Natural killer cell treated with Interleukin-12 subunit alpha and Interleukin-12 subunit beta and Interleukin-15 and Interleukin-18, amount 100 ng/mL, for 72 hours (primary cell): ENCODE data around the gene SYAP1. TPM values are rescaled to one million over a fixed set of nuclear protein-coding genes. Genes with fewer than 3 reads are reported as not detected.
"Not testable (repeated sequence)": the region's sequence is repeated elsewhere in the genome, so short reads cannot be mapped to it uniquely, and the experiment has no call there.

ENCODE experiments used
- ATAC-seq, 2 donors: fragments of 150-1000 bp; cut with Tn5 transposase in 1 of 2; sonication (Bioruptor Pico), chemical (Tn5 transposase) in 1 of 2; 2 replicates each; pipeline ENCODE4 v1.10.0; 2021
- DNase-seq: peaks from one replicate; pipeline ENCODE4 v3.0.0; 2022; ENCODE audit warnings: low spot score
- H3K27ac Mint-ChIP-seq, 2 donors: 1 replicate in 1 of 2; 2 replicates in 1 of 2; pipeline ENCODE4 v1.8.0; 2022; ENCODE audit warnings: mixed read lengths in 2 of 2, mild to moderate bottlenecking in 1 of 2, moderate library complexity in 1 of 2
- H3K27me3 Mint-ChIP-seq, 2 donors: 1 replicate in 1 of 2; 2 replicates in 1 of 2; pipeline ENCODE4 v1.8.0; 2022; ENCODE audit warnings: mixed read lengths in 2 of 2
- H3K36me3 Mint-ChIP-seq: one replicate; pipeline ENCODE4 v1.8.0; 2022; ENCODE audit warnings: mixed read lengths
- H3K4me1 Mint-ChIP-seq, 2 donors: 1 replicate in 1 of 2; 2 replicates in 1 of 2; pipeline ENCODE4 v1.8.0; 2022; ENCODE audit warnings: low read depth in 2 of 2, mixed read lengths in 2 of 2, mild to moderate bottlenecking in 1 of 2
- H3K4me3 Mint-ChIP-seq: one replicate; pipeline ENCODE4 v1.8.0; 2022; ENCODE audit warnings: mixed read lengths
- H3K9me3 Mint-ChIP-seq: 2 replicates; pipeline ENCODE4 v1.8.0; 2022; ENCODE audit warnings: mixed read lengths
- total RNA-seq, 2 donors: library from RNA; stranded (reverse); gene quantifications; one replicate each; pipeline ENCODE4 v1.2.3, GENCODE V29; 2022

Gene SYAP1
- total RNA-seq, 2 donors from 2014 or later, result 12.7 to 22.8 TPM

DNA sequence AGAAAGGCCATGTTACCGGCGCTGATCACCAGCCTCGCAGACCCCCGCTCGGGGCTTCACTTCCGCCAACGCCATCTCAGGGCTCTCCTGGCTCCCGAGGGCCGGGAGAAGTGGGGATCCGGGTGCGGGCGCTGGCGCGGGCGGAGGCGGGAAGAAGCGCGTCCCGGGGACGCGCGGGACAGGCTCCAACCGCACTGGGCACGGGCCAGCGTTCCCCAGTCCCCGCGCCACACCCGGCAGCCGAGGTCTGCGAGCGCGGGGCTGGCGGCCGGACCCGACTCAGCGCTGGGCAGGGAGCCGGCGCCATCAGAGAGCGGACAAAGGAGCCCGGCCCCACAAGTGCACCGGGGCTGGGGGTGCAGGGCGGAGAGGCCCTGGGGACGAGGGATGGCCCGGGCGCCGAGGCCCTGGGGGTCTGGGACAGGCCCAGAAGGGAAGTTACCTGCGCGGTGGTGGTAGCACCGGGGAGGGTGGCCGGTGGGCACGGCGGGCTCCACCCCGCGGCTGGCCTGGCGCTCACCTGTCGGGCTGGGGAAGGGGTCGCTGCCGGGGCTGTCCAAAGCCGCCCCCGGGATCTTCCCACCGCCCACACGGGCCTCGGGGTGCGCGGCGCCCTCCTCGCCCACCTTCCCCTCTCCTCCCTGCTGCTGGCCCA is 7.4 kb upstream of the SYAP1 start:
- ATAC-seq (peak; percentile 57 to 67), DNase-seq (no peak)
- Mint-ChIP-seq H3K27me3 (peaks cover 0 to 21% of the 10 kb centered on the region in 2 donors), H3K4me3 (peak overlapping the region; percentile 83), H3K27ac (peak overlapping the region in 1 of 2 donors; percentile 61), H3K9me3 (no peaks in the 10 kb centered on the region), H3K36me3 (no peaks in the 10 kb centered on the region), H3K4me1 (peaks cover 8 to 10% of the 10 kb centered on the region in 2 donors)

DNA sequence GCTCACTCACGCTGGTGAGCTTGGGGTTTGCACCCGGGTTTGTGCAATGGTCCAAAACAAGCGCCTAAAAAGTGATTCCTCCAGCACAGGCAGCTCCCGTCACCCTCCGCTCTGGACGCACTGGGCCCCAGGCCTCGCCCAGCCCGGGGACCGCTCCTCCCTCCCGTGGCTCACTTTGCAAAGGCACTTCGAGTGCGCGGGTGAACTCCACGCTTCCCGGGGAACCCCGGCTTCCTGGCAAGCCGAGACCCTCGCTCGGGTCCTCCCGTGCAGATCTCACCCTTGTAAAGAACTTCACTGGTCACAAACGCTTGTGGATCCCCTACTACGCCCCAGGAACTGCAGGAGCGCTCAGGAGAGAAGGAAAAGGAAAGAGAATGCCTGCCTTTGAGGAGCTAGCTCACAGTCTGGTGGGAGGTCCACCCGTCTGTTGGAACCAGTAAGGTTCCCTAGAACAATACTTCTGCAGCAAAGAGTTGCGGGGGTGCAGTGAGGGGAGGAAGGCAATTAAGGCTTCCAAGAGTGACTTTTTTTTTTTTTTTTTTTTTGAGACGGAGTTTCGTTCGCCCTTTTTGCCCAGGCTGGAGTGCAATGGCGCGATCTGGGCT is 6.8 kb upstream of the SYAP1 start, which contains the start of gene CTPS2:
CTPS2 (minus strand) TSS at position 122 of the 608 bp plus-strand sequence. CDS start 9,767 bp downstream, outside the sequence.
- Mint-ChIP-seq H3K9me3 (no peaks in the 10 kb centered on the region), H3K27me3 (peaks cover 0 to 21% of the 10 kb centered on the region in 2 donors), H3K27ac (peak within 1 kb of the TSS in 1 of 2 donors; percentile 61), H3K4me1 (peaks cover 8 to 10% of the 10 kb centered on the region in 2 donors), H3K4me3 (peak within 1 kb of the TSS; percentile 83), H3K36me3 (no peaks in the 10 kb centered on the region)
- DNase-seq (peak; percentile 64), ATAC-seq (peak; percentile 86 to 89)

DNA sequence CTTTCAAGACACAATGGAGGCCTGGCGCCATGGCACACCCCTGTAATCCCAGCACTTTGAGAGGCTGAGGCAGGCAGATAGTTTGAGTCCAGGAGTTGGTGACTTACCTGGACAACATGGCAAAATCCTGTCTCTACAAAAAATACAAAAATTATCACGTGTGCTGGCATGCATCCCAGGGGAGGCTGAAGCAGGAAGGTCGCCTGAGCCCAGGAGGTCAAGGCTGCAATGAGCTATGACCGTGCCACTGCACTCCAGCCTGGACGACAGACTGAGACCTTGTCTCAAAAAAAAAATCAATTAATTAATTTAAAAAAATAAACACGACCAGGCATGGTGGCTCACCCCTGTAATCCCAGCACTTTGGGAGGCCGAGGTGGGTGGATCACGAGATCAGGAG is 4.9 kb upstream of the SYAP1 start:
- ATAC-seq (no peak), DNase-seq (no peak)
- H3K4me1 Mint-ChIP-seq, result peaks cover 8 to 20% of the 10 kb centered on the region in 2 donors
- H3K27me3 Mint-ChIP-seq, result peaks cover 0 to 18% of the 10 kb centered on the region in 2 donors
- no peak overlapping the region for H3K4me3 Mint-ChIP-seq
- H3K27ac Mint-ChIP-seq, result no peak overlapping the region
- H3K36me3 Mint-ChIP-seq, result no peaks in the 10 kb centered on the region
- no peaks in the 10 kb centered on the region for H3K9me3 Mint-ChIP-seq

DNA sequence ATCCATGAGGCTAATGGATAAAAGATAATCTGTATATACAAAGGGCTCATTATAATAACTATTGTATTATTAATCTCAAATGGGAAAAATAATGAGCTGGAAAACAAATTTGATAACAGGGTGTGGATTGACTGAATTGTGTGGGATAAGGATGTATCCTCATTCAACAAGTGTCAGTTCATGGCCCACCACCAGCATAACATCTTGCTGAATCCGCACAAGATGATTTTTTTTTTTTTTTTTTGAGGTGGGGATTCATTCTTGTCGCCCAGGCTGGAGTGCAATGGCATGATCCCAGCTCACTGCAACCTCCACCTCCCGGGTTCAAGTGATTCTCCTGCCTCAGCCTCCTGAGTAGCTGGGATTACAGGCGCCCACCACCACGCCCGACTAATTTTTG is 3.8 kb upstream of the SYAP1 start:
- H3K36me3 Mint-ChIP-seq, H3K27ac Mint-ChIP-seq, ATAC-seq, H3K4me3 Mint-ChIP-seq, DNase-seq, H3K9me3 Mint-ChIP-seq: not testable (repeated sequence)
- peaks cover 8 to 28% of the 10 kb centered on the region in 2 donors for H3K4me1 Mint-ChIP-seq
- peaks cover 0 to 18% of the 10 kb centered on the region in 2 donors for H3K27me3 Mint-ChIP-seq

DNA sequence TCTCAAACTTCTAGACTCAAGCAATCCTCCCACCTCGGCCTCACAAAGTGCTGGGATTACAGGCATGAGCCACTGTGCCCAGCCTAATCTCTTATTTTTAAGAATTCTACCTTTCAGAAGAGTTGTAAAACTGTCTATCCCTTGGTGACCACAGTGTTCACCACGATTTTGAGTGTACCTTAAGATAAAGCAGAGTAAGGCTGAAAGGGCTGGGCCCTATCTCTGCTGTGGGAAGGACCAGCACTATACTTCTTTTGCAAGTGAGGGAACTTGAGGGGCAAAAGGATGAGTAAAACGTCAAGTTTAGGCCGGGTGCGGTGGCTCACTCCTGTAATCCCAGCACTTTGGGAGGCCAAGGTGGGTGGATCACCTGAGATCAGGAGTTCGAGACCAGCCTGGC is 3.0 kb upstream of the SYAP1 start:
- Mint-ChIP-seq H3K27me3 (peaks cover 0 to 14% of the 10 kb centered on the region in 2 donors), H3K4me1 (peaks cover 2 to 31% of the 10 kb centered on the region in 2 donors)
- DNase-seq, H3K36me3 Mint-ChIP-seq, H3K9me3 Mint-ChIP-seq, H3K27ac Mint-ChIP-seq, ATAC-seq, H3K4me3 Mint-ChIP-seq: not testable (repeated sequence)

DNA sequence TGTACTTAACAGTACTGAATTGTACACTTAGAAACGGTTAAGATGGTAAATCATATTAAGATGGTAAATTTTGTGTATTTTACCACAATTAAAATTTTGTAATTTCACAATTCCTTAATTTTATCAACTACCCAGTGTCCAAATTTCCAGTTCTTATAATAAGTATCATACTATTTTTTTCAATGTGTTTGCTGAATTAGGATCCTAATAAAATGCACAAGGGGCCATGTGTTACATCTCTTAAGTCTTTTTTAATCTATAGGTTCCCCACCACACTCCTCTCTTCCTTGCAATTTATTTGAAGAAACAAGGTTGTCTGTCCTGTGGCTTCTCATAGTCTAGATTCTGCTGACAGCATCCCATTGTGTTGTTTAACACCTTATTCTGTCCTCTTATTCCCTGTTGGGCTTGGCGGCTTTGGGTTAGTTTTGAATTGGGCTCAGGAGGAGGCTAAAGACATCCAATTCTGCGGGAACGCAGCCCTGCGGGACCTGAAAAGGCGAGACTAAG is 533 bp upstream of the SYAP1 start:
- ATAC-seq (no peak), DNase-seq (no peak)
- no peaks in the 10 kb centered on the region for H3K9me3 Mint-ChIP-seq
- H3K4me3 Mint-ChIP-seq, result peak overlapping the region; percentile 93
- no peaks in the 10 kb centered on the region for H3K36me3 Mint-ChIP-seq
- H3K27ac Mint-ChIP-seq, result peak overlapping the region; percentile 89 to 98
- peaks cover 0 to 5% of the 10 kb centered on the region in 2 donors for H3K27me3 Mint-ChIP-seq
- H3K4me1 Mint-ChIP-seq, result peaks cover 7 to 33% of the 10 kb centered on the region in 2 donors

DNA sequence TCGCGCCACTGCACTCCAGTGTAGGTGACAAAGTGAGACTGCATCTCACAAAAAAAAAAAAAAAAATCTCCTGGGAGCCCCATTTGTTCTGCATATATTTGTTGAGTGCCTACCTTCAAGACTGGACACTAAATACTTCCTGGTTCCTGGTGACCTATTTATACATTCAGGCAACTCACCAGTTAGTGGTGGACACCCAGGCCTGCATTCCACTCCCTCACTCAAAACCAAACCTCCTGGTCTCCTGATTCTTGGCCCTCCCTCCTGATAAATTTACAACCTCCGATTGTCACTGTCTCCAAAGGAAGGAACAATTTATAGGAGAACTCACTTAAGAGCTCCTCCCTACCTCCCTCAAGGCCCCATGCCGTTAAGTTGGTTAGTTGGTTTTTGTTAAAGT is 3.1 kb downstream of the SYAP1 start:
- no peaks in the 10 kb centered on the region for H3K27me3 Mint-ChIP-seq
- no peak overlapping the region for H3K27ac Mint-ChIP-seq
- DNase-seq (no peak), ATAC-seq (no peak)
- H3K4me1 Mint-ChIP-seq, result peaks cover 8 to 41% of the 10 kb centered on the region in 2 donors
- no peak overlapping the region for H3K4me3 Mint-ChIP-seq
- no peaks in the 10 kb centered on the region for H3K36me3 Mint-ChIP-seq
- no peaks in the 10 kb centered on the region for H3K9me3 Mint-ChIP-seq

DNA sequence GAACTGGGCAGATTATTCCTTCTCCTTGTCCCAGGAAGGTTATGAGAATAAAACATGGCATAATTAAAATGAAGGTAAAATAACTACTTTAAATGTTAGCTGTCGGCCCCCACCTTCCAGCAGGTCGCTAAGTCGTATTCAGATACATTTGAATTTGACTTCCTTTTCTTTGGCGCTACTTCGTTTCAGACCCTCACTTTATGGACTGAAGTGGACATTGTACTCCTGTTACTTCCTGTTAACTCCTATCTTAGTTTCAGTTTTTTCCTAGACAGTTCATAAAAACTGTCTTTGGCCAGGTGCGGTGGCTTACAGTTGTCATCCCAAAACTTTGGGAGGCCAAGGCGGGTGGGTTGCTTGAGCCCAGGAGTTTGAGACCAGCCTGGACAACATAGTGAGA is 5.7 kb downstream of the SYAP1 start:
- H3K27ac Mint-ChIP-seq, result peak overlapping the region in 1 of 2 donors; percentile 10

DNA sequence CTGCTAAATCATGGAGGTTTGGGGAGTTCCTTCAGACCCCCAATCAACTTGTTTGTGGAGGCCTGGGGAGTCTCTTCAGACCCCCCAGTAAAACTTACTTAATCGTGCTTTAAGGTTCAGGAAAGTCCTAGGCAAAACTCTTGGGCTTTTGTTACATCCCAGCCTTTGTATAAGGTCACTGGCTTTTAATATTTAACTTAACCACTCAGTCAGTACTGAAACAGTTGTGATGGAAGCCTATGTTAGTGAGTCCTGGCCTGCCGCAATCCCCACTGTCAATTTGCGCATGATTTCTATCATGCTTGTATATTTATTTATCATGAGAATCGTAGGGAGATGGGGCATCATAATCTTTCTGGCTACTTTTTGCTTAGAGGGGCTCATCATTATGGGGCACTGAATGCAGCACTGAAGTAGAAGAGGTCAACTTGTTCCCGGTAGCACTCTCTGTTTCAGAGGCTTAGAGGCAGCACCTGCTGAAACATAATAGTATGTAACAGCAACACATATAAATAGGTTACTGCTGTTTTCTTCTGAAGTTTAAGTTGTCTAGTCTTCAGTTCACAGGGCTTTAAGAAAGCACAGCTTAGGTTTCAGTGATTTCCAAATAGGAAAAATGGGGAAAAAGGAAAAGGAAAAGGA is 7.1 kb downstream of the SYAP1 start:
- not testable (repeated sequence) for DNase-seq, H3K36me3 Mint-ChIP-seq, H3K27me3 Mint-ChIP-seq, ATAC-seq, H3K4me3 Mint-ChIP-seq, H3K9me3 Mint-ChIP-seq, H3K27ac Mint-ChIP-seq
- H3K4me1 Mint-ChIP-seq, result peaks cover 8 to 17% of the 10 kb centered on the region in 2 donors

More for the DNA sequence above, 5.7 kb downstream of the SYAP1 start:
- Mint-ChIP-seq H3K9me3 (no peaks in the 10 kb centered on the region), H3K36me3 (no peaks in the 10 kb centered on the region), H3K27me3 (no peaks in the 10 kb centered on the region), H3K4me3 (no peak overlapping the region), H3K4me1 (peaks cover 8 to 28% of the 10 kb centered on the region in 2 donors)
- DNase-seq (no peak), ATAC-seq (no peak)

DNA sequence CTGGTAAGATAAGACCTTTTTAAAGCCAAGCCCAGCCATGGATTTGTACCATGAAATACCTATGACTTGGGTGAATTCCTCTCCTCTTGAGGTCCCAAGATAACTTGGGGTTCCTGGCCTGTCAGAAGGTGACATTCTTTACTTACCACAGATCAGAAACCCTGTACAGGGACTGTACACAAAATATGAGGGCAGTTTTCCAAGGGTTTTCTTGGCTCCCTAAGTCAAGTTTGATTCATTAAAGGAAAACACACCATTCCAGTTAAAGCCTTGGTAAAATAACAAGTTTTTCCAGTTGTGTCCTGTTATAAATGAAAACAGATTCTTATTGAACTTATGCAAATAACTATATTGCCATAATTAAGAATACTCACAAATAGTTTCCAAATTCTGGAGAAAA is 8.2 kb downstream of the SYAP1 start:
- Mint-ChIP-seq H3K4me3 (no peak overlapping the region), H3K27me3 (no peaks in the 10 kb centered on the region), H3K4me1 (peaks cover 9 to 14% of the 10 kb centered on the region in 2 donors), H3K9me3 (no peaks in the 10 kb centered on the region), H3K27ac (no peak overlapping the region), H3K36me3 (no peaks in the 10 kb centered on the region)
- ATAC-seq (no peak), DNase-seq (no peak)

DNA sequence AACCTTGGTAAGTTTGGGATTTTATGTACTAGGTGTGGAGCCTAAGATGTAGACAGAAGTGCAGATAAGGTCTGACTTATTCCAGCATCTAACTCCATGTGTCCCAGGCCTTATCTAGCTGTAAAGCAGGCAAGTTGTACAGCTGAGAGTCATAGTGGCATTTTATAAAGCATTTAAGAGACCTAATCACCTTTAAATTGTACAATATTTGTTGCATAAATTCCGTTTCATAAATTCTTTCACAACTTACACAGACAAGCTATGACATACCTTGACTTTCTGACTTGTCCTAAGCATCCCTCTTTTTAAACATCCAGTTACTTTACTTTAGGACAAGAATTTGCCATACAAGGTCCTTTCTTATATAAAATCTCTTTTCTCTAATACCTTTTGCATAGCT is 11.0 kb downstream of the SYAP1 start:
- no peak overlapping the region for H3K27ac Mint-ChIP-seq
- H3K4me3 Mint-ChIP-seq, result no peak overlapping the region
- no peaks in the 10 kb centered on the region for H3K27me3 Mint-ChIP-seq
- H3K4me1 Mint-ChIP-seq, result peaks cover 4 to 7% of the 10 kb centered on the region in 2 donors
- no peak for ATAC-seq
- H3K9me3 Mint-ChIP-seq, result no peaks in the 10 kb centered on the region
- DNase-seq, result no peak
- H3K36me3 Mint-ChIP-seq, result no peaks in the 10 kb centered on the region

DNA sequence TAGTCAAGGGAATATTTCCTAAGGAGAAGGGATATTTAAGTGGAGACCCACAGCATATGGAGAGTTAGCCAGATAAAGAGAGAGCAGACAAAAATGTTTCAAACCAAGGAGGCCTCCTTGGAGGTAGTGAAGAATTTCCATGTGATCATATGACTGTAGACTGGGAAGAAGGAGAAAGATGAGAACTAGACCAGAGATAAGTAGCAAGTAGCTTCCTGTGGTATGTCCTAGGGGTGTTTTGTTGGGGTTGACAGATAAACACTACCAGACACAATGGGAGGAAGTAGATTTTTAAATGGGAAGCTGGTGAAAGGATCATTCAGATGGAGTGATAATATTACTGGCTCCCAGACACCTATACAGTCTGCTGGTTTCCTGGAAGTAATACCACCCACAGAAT is 13.6 kb downstream of the SYAP1 start:
- no peak overlapping the region for H3K27ac Mint-ChIP-seq
- H3K4me1 Mint-ChIP-seq, result peaks cover 4% of the 10 kb centered on the region in 2 donors
- H3K36me3 Mint-ChIP-seq, result no peaks in the 10 kb centered on the region
- no peak for ATAC-seq
- no peaks in the 10 kb centered on the region for H3K27me3 Mint-ChIP-seq
- DNase-seq, result no peak
- H3K4me3 Mint-ChIP-seq, result no peak overlapping the region
- no peaks in the 10 kb centered on the region for H3K9me3 Mint-ChIP-seq

DNA sequence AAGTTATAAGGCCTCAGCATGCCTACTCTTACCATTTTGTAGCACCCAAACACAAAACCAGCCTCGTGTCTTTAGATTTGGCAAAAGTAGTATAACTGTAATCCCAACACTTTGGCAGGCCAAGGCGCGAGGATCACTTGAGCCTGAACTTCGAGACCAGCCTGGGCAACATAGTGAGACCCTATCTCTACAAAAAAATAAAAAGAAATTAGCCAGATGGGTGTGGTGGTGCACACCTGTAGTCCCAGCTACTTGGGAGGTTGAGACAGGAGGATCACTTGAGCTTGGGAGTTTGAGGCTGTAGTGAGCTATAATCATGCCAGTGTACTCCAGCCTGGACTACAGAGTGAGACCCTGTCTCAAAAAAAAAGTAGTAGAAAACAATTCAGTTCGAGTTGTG is 17.6 kb downstream of the SYAP1 start:
- Mint-ChIP-seq H3K27ac (no peak overlapping the region), H3K36me3 (no peaks in the 10 kb centered on the region), H3K27me3 (no peaks in the 10 kb centered on the region), H3K4me3 (no peak overlapping the region), H3K9me3 (no peaks in the 10 kb centered on the region), H3K4me1 (peaks cover 4 to 6% of the 10 kb centered on the region in 2 donors)
- DNase-seq (no peak), ATAC-seq (no peak)

DNA sequence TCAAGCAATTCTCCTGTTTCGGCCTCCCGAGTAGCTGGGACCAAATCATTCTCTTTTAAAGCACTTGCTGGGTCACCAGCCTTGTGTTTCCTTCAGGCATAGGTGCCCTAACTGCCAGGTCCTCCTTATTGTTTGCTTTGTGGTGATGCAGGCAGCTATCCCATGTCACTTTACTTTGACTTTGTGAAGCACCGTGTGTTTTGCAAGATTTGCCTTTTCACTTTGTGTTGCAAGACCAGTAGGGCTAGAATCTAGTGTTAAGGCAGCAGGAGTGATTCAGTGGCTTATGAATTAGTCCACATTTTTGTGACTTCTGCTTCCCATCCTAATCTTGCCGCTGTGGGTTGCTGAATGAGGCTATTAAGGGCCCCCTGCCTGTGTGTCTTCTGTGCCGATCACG is 20.2 kb downstream of the SYAP1 start:
- H3K27ac Mint-ChIP-seq, result no peak overlapping the region
- H3K9me3 Mint-ChIP-seq, result no peaks in the 10 kb centered on the region
- no peak overlapping the region for H3K4me3 Mint-ChIP-seq
- DNase-seq (no peak), ATAC-seq (no peak)
- H3K4me1 Mint-ChIP-seq, result peaks cover 0 to 2% of the 10 kb centered on the region in 2 donors
- H3K36me3 Mint-ChIP-seq, result no peaks in the 10 kb centered on the region
- H3K27me3 Mint-ChIP-seq, result no peaks in the 10 kb centered on the region
